Keratinocyte (primary cell): ENCODE results near the gene ERCC1. TPM values are rescaled to one million over a fixed set of nuclear protein-coding genes. Genes with fewer than 3 reads are reported as not detected.
A peak's percentile ranks its signal among the peaks of the same experiment; 100 is the strongest.

Source experiments
- DNase-seq: peaks from one replicate; pipeline ENCODE4 v3.0.0-alpha.2; 2011; ENCODE audit warnings: low read depth, missing footprints, low spot score
- FAIRE-seq: peaks from 2 replicates; lab custom pipeline; 2011; peaks lifted over from hg19 to GRCh38; lab: Jason Lieb, UNC
- H2AFZ ChIP-seq: 2 replicates; pipeline ENCODE4 v1.6.0; 2012; ENCODE audit warnings: low read length, control low read depth, inconsistent platforms; ENCODE audit not compliant: control insufficient read depth
- H3K27ac ChIP-seq: 2 replicates; pipeline ENCODE4 v1.5.1; 2011; ENCODE audit warnings: low read length; ENCODE audit not compliant: control insufficient read depth, insufficient read depth
- H3K27me3 ChIP-seq: 3 replicates; pipeline ENCODE4 v1.6.0; 2011; ENCODE audit warnings: low read length; ENCODE audit not compliant: control insufficient read depth, insufficient read depth; ENCODE audit errors: extremely low read depth
- H3K36me3 ChIP-seq, 2 experiments: 2 replicates in 1 of 2; 3 replicates in 1 of 2; pipeline ENCODE4 v1.5.1; 2011; ENCODE audit warnings: low read length in 2 of 2, mild to moderate bottlenecking in 1 of 2; ENCODE audit not compliant: control insufficient read depth in 2 of 2, insufficient read depth in 2 of 2; ENCODE audit errors: extremely low read depth in 1 of 2
- H3K4me1 ChIP-seq: 3 replicates; pipeline ENCODE4 v1.5.1; 2011; ENCODE audit warnings: low read length; ENCODE audit not compliant: control insufficient read depth, insufficient read depth; ENCODE audit errors: extremely low read depth
- H3K4me2 ChIP-seq: 3 replicates; pipeline ENCODE4 v1.6.0; 2011; ENCODE audit warnings: low read depth, low read length; ENCODE audit not compliant: control insufficient read depth, insufficient read depth; ENCODE audit errors: extremely low read depth
- H3K4me3 ChIP-seq, 3 experiments: fragments of 200-600 bp in 1 of 3; sonication (generic) in 1 of 3; 2 replicates in 2 of 3; 3 replicates in 1 of 3; pipeline ENCODE4 v1.5.1; 2011 to 2016; ENCODE audit warnings: low read length in 3 of 3, mild to moderate bottlenecking in 3 of 3, control low read depth in 2 of 3, inconsistent platforms in 1 of 3, low read depth in 1 of 3, mixed read lengths in 1 of 3, mixed run types in 1 of 3, moderate library complexity in 1 of 3; ENCODE audit not compliant: control insufficient read depth in 2 of 3, insufficient read depth in 2 of 3; ENCODE audit errors: extremely low read depth in 1 of 3
- H3K79me2 ChIP-seq: 2 replicates; pipeline ENCODE4 v1.6.0; 2012; ENCODE audit warnings: low read length; ENCODE audit not compliant: control insufficient read depth, insufficient read depth
- H3K9ac ChIP-seq: 3 replicates; pipeline ENCODE4 v1.6.0; 2011; ENCODE audit warnings: low read length; ENCODE audit not compliant: control insufficient read depth, insufficient read depth; ENCODE audit errors: extremely low read depth
- H3K9me1 ChIP-seq: 3 replicates; pipeline ENCODE4 v1.6.0; 2011; ENCODE audit warnings: low read length; ENCODE audit not compliant: control insufficient read depth, insufficient read depth; ENCODE audit errors: extremely low read depth
- H3K9me3 ChIP-seq: 2 replicates; pipeline ENCODE4 v1.5.1; 2012; ENCODE audit warnings: low read depth, low read length; ENCODE audit not compliant: control insufficient read depth
- H4K20me1 ChIP-seq: 3 replicates; pipeline ENCODE4 v1.6.0; 2011; ENCODE audit warnings: low read length; ENCODE audit not compliant: control insufficient read depth, insufficient read depth; ENCODE audit errors: extremely low read depth
- CTCF ChIP-seq, 3 experiments: IDR thresholded peaks in 1 of 3; conservative IDR thresholded peaks in 1 of 3; optimal IDR thresholded peaks in 1 of 3; 2 replicates in 2 of 3; 3 replicates in 1 of 3; pipeline versions ENCODE3 to v1.5.1; 2011; ENCODE audit warnings: low read length in 3 of 3, mild to moderate bottlenecking in 3 of 3, moderate library complexity in 2 of 3, control low read depth in 1 of 3, inconsistent platforms in 1 of 3; ENCODE audit not compliant: insufficient read depth in 2 of 3; ENCODE audit errors: extremely low read depth in 1 of 3
- EZH2 ChIP-seq: IDR thresholded peaks from one replicate; pipeline ENCODE4 v1.6.1; 2012; ENCODE audit warnings: inconsistent platforms, mild to moderate bottlenecking, low read length, moderate library complexity
- dilution Hi-C: fragments of 300-500 bp; cut with MboI; formaldehyde crosslinking; loops from one replicate; pipeline ENCODE4 v1.7.0; 2020; ENCODE audit warnings: low sequenced_read_pairs; ENCODE audit not compliant: extremely low pct_ligation_motif_present
- polyA plus RNA-seq, 5 experiments: library from polyadenylated mRNA; depleted of rRNA in 3 of 5; stranded (reverse) in 3 of 5; stranded (forward) in 1 of 5; unstranded in 1 of 5; fragments of >200 nt; gene quantifications; 1 replicate in 1 of 5; 2 replicates in 3 of 5; 3 replicates in 1 of 5; pipeline versions ENCODE4 v1.2.1 to v1.2.3, GENCODE V29; 2011 to 2012; ENCODE audit warnings: missing spikeins in 2 of 5, low read depth in 1 of 5, low replicate concordance in 1 of 5

ERCC1 gene
- polyA plus RNA-seq, 1 donor (not counting 4 experiments of a cell fraction or from before 2014, with no cell fraction given): 175 TPM

DNA sequence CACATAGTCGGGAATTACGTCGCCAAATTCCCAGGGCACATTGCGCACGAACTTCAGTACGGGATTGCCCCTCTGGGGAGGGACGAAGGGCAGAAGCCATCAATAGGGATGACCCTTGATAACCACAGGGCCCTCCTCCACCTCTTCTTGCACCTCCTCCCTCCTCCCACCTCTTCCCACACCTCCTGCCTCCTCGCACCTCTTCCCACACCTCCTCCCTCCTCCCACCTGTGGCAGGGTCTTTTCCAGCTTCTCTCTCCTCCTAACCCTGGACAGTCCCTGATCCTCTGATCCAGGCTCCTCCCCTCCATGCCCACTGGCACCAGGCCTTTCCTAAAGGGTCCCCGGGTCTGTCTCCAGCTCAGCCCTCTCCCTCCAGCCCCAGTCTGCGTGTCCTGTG lies 3.4 kb downstream of the ERCC1 start:
- H3K4me3 ChIP-seq: no peak overlapping the region
- H3K9me3 ChIP-seq: no peaks in the 10 kb centered on the region
- peak overlapping the region; percentile 35 for H3K4me2 ChIP-seq
- FAIRE-seq (no peak), DNase-seq (no peak)
- dilution Hi-C loops: no loop called here
- H4K20me1 ChIP-seq: no peaks in the 10 kb centered on the region
- no peak overlapping the region for H3K27ac ChIP-seq
- H2AFZ ChIP-seq: no peak overlapping the region
- TF ChIP-seq EZH2 (no peak), CTCF (optimal IDR thresholded peaks at IDR 0.05 in 1 of 3, IDR thresholded peaks at IDR 0.05 in 1 of 3, conservative IDR thresholded peaks at IDR 0.05 in 1 of 3; ENCODE audit: extremely low read depth in 1 of 3, insufficient read depth in 2 of 3, low read length in 3 of 3) (no peak)
- H3K27me3 ChIP-seq: no peaks in the 10 kb centered on the region
- H3K36me3 ChIP-seq: peaks cover 38 to 40% of the 10 kb centered on the region in 2 experiments
- H3K9me1 ChIP-seq: no peaks in the 10 kb centered on the region
- H3K79me2 ChIP-seq: peaks cover 56% of the 10 kb centered on the region
- H3K4me1 ChIP-seq: peaks cover 29% of the 10 kb centered on the region
- H3K9ac ChIP-seq: no peak overlapping the region

- dilution Hi-C loops: no loop called here
- Histone ChIP-seq H2AFZ (no peak overlapping the region), H3K27me3 (no peaks in the 10 kb centered on the region), H3K79me2 (peaks cover 56% of the 10 kb centered on the region), H3K9ac (no peak overlapping the region), H3K36me3 (peaks cover 38 to 41% of the 10 kb centered on the region in 2 experiments), H3K4me3 (no peak overlapping the region), H4K20me1 (no peaks in the 10 kb centered on the region), H3K27ac (no peak overlapping the region), H3K4me1 (peaks cover 24% of the 10 kb centered on the region), H3K4me2 (no peak overlapping the region), H3K9me1 (no peaks in the 10 kb centered on the region), H3K9me3 (no peaks in the 10 kb centered on the region)
- FAIRE-seq (no peak), DNase-seq (no peak)
- TF ChIP-seq EZH2 (no peak), CTCF (optimal IDR thresholded peaks at IDR 0.05 in 1 of 3, IDR thresholded peaks at IDR 0.05 in 1 of 3, conservative IDR thresholded peaks at IDR 0.05 in 1 of 3; ENCODE audit: extremely low read depth in 1 of 3, insufficient read depth in 2 of 3, low read length in 3 of 3) (no peak)
Measured at GRCh38 chr19:45419895-45420294, 3.8 kb downstream of the ERCC1 start.
